ENCODE data around the gene ITFG2. TPM values are rescaled to one million over a fixed set of nuclear protein-coding genes. Genes with fewer than 3 reads are reported as not detected.
"Not testable (repeated sequence)": the region's sequence is repeated elsewhere in the genome, so short reads cannot be mapped to it uniquely, and the experiment has no call there.

Gene ITFG2
- total RNA-seq, 1 donor from 2014 or later: 12.4 TPM

DNA sequence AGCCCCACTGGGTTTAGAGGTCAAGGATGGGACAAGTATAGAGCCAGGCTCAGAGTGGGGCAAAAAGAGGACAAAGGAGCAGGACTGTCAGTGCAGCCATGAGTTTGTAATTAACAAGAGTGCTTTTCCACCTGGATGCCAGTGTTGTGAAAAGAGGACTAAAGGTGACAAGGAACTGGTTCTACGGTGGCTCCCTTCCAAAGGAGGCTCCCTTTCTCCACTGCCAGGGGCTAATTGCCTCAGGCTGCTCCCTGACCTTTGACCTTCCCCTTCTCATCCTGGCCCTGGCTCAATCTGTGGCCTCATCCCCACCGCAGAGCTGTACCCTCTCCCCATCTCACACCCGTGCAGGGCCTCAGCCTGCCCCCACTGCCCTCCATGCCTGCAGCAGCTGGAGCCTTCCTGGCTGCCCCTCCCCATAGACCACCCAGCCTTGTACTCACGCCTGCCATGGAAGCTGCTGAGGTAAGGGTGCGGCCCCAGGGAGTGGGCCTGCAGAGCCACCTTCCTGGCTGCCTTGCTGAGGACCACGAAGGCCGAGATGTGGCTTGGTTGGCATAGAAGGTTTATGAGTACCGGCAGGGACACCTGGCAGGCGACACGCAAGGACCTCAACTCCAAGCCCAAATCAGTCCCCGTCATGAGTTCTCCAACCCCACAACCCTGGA lies 42.5 kb upstream of the ITFG2 start:
- H3K27ac ChIP-seq (replicated peaks): no peak overlapping the region
- H3K9me3 ChIP-seq (replicated peaks): no peaks in the 10 kb centered on the region
- no peaks in the 10 kb centered on the region for H3K36me3 ChIP-seq
- no peak for DNase-seq
- no peaks in the 10 kb centered on the region for H3K4me1 ChIP-seq
- TF ChIP-seq, protein P1, sequence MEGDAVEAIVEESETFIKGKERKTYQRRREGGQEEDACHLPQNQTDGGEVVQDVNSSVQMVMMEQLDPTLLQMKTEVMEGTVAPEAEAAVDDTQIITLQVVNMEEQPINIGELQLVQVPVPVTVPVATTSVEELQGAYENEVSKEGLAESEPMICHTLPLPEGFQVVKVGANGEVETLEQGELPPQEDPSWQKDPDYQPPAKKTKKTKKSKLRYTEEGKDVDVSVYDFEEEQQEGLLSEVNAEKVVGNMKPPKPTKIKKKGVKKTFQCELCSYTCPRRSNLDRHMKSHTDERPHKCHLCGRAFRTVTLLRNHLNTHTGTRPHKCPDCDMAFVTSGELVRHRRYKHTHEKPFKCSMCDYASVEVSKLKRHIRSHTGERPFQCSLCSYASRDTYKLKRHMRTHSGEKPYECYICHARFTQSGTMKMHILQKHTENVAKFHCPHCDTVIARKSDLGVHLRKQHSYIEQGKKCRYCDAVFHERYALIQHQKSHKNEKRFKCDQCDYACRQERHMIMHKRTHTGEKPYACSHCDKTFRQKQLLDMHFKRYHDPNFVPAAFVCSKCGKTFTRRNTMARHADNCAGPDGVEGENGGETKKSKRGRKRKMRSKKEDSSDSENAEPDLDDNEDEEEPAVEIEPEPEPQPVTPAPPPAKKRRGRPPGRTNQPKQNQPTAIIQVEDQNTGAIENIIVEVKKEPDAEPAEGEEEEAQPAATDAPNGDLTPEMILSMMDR (IDR thresholded peaks at IDR 0.05; ENCODE audit: borderline replicate concordance): no peak
- H3K27me3 ChIP-seq (ENCODE audit: low read depth): no peaks in the 10 kb centered on the region
- H3K4me3 ChIP-seq: no peak overlapping the region
- intact Hi-C loops (cut with micrococcal nuclease): no loop called here

DNA sequence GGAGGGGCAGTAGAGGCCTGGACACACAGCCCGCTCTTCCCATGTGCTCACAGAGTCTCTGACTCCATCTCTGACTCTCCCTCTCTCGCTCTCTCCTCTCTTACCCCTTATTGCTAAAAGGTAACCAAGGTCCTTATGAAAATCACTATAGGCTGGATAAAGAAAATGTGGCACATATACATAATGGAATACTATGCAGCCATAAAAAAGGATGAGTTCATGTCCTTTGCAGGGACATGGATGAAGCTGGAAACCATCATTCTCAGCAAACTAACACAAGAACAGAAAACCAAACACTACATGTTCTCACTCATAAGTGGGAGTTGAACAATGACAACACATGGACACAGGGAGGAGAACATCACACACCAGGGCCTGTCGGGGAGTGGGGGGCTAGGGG lies 41.9 kb upstream of the ITFG2 start:
- intact Hi-C loops (cut with micrococcal nuclease); DNase-seq; H3K27me3 ChIP-seq (ENCODE audit: low read depth); H3K36me3 ChIP-seq; H3K4me1 ChIP-seq; H3K9me3 ChIP-seq (replicated peaks); H3K27ac ChIP-seq (replicated peaks); H3K4me3 ChIP-seq: not testable (repeated sequence)

DNA sequence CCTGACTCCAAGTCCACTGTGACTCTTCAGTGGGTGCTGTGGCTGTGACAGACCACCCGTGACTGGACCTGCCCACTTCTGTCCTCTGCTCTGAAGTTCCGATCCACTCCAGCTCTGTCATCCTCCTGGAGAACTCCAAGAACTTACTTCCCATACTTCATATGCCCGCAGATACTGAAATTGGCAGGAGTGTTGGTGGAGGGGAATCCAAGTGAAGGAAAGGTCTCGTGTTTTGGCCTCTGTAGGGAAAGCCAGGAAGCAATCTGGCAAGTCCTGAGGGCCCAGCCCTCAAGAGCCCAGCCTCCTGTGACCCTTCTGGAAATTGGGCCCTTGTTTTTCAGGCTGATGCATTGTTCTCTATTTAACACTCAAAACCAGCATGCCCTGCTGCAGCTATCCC lies 40.1 kb upstream of the ITFG2 start:
- intact Hi-C loops (cut with micrococcal nuclease): no loop called here
- no peaks in the 10 kb centered on the region for H3K36me3 ChIP-seq
- TF ChIP-seq, protein P1 (IDR thresholded peaks at IDR 0.05; ENCODE audit: borderline replicate concordance): no peak

DNA sequence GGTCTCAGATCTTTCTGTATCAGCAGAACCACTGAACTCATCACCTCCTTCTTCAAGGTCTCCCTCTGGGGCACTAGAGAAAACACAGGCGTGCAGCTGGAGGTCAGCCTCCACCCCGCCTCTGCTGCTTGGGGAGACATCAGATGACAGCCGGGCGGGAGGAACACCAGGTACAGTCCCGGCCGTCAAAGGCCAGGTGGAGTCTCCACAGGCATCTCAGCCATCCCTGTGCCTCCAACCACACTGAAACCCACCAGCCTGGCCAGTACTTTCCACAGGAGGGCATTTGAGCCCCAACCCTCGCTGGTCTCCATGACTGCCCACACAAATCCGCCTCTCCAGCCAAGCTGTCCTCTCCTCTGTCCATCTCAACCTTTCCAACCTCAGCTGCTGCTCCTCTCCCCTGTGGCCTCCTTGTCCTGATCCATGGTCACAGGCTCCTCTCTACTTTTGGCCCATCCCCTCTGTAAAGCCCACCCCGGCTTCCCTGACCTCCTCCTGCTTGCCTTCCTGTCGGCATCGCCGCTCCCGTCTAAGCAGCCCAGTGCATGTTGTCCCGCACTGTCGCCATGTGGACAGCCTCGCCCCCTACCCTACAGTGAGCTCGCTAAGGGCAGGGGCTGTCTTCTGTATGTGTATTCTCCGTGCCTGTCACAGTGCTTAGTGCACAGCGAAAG lies 39.1 kb upstream of the ITFG2 start:
- no peak for DNase-seq
- intact Hi-C loops (cut with micrococcal nuclease): no loop called here
- Histone ChIP-seq H3K27ac (replicated peaks) (no peak overlapping the region), H3K4me1 (peaks cover 7% of the 10 kb centered on the region), H3K4me3 (no peak overlapping the region), H3K27me3 (ENCODE audit: low read depth) (no peaks in the 10 kb centered on the region), H3K9me3 (replicated peaks) (no peaks in the 10 kb centered on the region), H3K36me3 (no peaks in the 10 kb centered on the region)
- TF ChIP-seq, protein P1 (IDR thresholded peaks at IDR 0.05; ENCODE audit: borderline replicate concordance): no peak

More for the DNA sequence above, 40.1 kb upstream of the ITFG2 start:
- DNase-seq: no peak
- Histone ChIP-seq H3K27me3 (ENCODE audit: low read depth) (no peaks in the 10 kb centered on the region), H3K27ac (replicated peaks) (no peak overlapping the region), H3K9me3 (replicated peaks) (no peaks in the 10 kb centered on the region), H3K4me3 (no peak overlapping the region), H3K4me1 (peaks cover 7% of the 10 kb centered on the region)

DNA sequence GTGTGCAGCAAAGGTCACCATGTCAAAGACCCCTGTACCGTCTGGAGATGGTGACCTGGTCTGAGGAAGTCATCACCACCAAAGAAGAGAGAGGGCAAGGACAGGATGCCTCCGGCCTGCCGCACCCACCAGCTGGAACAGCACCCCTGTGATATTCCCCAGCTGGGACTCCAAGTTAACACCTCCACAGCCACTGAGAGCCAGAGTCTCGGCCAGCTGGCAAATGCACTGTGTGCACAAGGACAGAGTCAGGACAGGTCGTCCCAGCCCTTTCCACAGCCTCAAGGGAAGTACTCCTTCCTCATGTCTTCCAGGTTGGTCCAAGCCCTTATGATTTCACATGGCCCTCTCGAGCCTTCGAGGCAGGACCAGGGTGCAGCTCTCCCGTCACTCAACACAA lies 37.0 kb upstream of the ITFG2 start:
- H3K36me3 ChIP-seq: no peaks in the 10 kb centered on the region
- no peaks in the 10 kb centered on the region for H3K27me3 ChIP-seq (ENCODE audit: low read depth)
- H3K9me3 ChIP-seq (replicated peaks): no peaks in the 10 kb centered on the region
- TF ChIP-seq, protein P1 (IDR thresholded peaks at IDR 0.05; ENCODE audit: borderline replicate concordance): no peak
- intact Hi-C loops (cut with micrococcal nuclease): no loop called here
- H3K4me1 ChIP-seq: peaks cover 7% of the 10 kb centered on the region
- peak; percentile 41 for DNase-seq
- H3K27ac ChIP-seq (replicated peaks): no peak overlapping the region
- H3K4me3 ChIP-seq: no peak overlapping the region

DNA sequence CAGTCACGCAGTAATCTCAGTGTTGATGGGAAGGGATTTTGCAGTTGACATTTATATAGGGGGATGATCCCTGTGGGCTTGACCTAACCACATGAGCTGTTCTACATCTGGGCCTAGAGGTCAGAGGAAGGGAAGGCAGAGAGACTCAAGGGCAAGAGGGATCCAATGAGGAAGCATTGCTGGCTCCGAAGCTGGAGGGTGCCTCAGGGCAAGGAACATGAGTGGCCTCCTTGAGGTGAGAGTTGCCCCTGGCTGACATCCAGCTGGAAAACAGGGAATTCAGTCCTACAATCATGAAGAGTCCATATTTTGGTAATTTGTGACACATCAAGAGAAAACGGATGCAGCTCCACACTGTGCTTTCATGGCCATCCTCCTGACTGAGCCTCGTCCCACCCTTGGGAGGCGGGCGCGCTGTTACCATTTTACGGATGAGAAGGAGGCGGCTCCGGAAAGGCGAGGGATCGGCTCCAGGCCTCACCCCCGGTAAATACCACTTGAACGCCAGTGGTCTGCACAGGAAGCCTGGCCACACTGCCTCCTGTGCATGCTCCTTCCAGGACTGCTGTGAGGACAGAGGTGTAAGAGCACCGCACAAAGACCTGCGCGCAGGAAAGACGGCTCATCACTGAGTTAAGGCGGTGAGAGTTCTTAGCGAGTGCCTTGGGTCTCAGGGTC lies 36.2 kb upstream of the ITFG2 start:
- TF ChIP-seq, protein P1 (IDR thresholded peaks at IDR 0.05; ENCODE audit: borderline replicate concordance): no peak
- Histone ChIP-seq H3K9me3 (replicated peaks) (no peaks in the 10 kb centered on the region), H3K4me3 (no peak overlapping the region), H3K27me3 (ENCODE audit: low read depth) (no peaks in the 10 kb centered on the region), H3K27ac (replicated peaks) (no peak overlapping the region), H3K4me1 (peaks cover 7% of the 10 kb centered on the region), H3K36me3 (no peaks in the 10 kb centered on the region)
- intact Hi-C loops (cut with micrococcal nuclease): no loop called here
- no peak for DNase-seq
